Right atrium auricular region (tissue), 2 donors: Measurements from ENCODE around the gene PRSS2. TPM values are rescaled to one million over a fixed set of nuclear protein-coding genes. Genes with fewer than 3 reads are reported as not detected.

Experiments used
- DNase-seq: peaks from one replicate; pipeline ENCODE4 v3.0.0-alpha.2; 2019; ENCODE audit warnings: low spot score
- H3K27ac ChIP-seq, 2 donors: fragments of 200-600 bp; sonication (generic); 1 replicate in 1 of 2; 2 replicates in 1 of 2; pipeline ENCODE4 v1.5.1; 2016 to 2019
- H3K27me3 ChIP-seq, 2 donors: fragments of 200-600 bp; sonication (generic); one replicate each; pipeline versions ENCODE4 v1.5.1 to v1.6.0; 2017 to 2019
- H3K36me3 ChIP-seq: fragments of 200-600 bp; sonication (generic); one replicate; pipeline ENCODE4 v1.5.1; 2016
- H3K4me1 ChIP-seq, 2 donors: fragments of 200-600 bp; sonication (generic); one replicate each; pipeline versions ENCODE4 v1.5.1 to v1.6.0; 2017 to 2019
- H3K4me3 ChIP-seq, 2 donors: fragments of 200-600 bp; sonication (generic); 1 replicate in 1 of 2; 2 replicates in 1 of 2; pipeline ENCODE4 v1.5.1; 2017 to 2019; ENCODE audit warnings: mild to moderate bottlenecking in 1 of 2, moderate library complexity in 1 of 2
- H3K9me3 ChIP-seq, 2 donors: fragments of 200-600 bp; sonication (generic); one replicate each; pipeline ENCODE4 v1.5.1; 2019
- CTCF ChIP-seq, 2 donors: fragments of 200-600 bp; sonication (generic); IDR thresholded peaks; one replicate each; pipeline ENCODE4 v1.5.1; 2019; ENCODE audit warnings: antibody characterized with exemption in 2 of 2
- total RNA-seq, 2 donors: library from RNA; depleted of rRNA; stranded (reverse); fragments of >200 nt; gene quantifications; one replicate each; pipeline ENCODE4 v1.1.0, GENCODE V29; 2016

The PRSS2 gene
- total RNA-seq, 2 donors from 2014 or later, result 0.51 TPM; not detected in 1

GRCh38 chr7:142777318-142777717 is 6.5 kb downstream of the PRSS2 start:
- TF ChIP-seq CTCF (IDR thresholded peaks at IDR 0.05), result no peak
- H3K27me3 ChIP-seq, result no peaks in the 10 kb centered on the region
- H3K4me3 ChIP-seq, result no peak overlapping the region
- DNase-seq, result no peak
- no peak overlapping the region for H3K27ac ChIP-seq
- H3K9me3 ChIP-seq, result no peaks in the 10 kb centered on the region
- no peaks in the 10 kb centered on the region for H3K36me3 ChIP-seq
- no peaks in the 10 kb centered on the region for H3K4me1 ChIP-seq

GRCh38 chr7:142782922-142783900 is 12.4 kb downstream of the PRSS2 start:
- Histone ChIP-seq H3K4me1 (peaks cover 0 to 4% of the 10 kb centered on the region in 2 donors), H3K4me3 (peak overlapping the region; percentile 20 to 40), H3K27me3 (no peaks in the 10 kb centered on the region), H3K36me3 (no peaks in the 10 kb centered on the region), H3K27ac (no peak overlapping the region), H3K9me3 (no peaks in the 10 kb centered on the region)
- TF ChIP-seq CTCF (IDR thresholded peaks at IDR 0.05), result peak; percentile 84 to 98
- peak; percentile 93 for DNase-seq

GRCh38 chr7:142784096-142784495 is 13.3 kb downstream of the PRSS2 start:
- DNase-seq, result no peak
- no peak overlapping the region for H3K4me3 ChIP-seq
- H3K27me3 ChIP-seq, result no peaks in the 10 kb centered on the region
- H3K4me1 ChIP-seq, result peaks cover 0 to 4% of the 10 kb centered on the region in 2 donors
- no peaks in the 10 kb centered on the region for H3K36me3 ChIP-seq
- no peak overlapping the region for H3K27ac ChIP-seq
- no peaks in the 10 kb centered on the region for H3K9me3 ChIP-seq
- TF ChIP-seq CTCF (IDR thresholded peaks at IDR 0.05), result no peak

- H3K4me1 ChIP-seq, result peaks cover 0 to 4% of the 10 kb centered on the region in 2 donors
- no peaks in the 10 kb centered on the region for H3K27me3 ChIP-seq
- no peak for DNase-seq
- no peak overlapping the region for H3K4me3 ChIP-seq
- no peak for TF ChIP-seq CTCF (IDR thresholded peaks at IDR 0.05)
- no peak overlapping the region for H3K27ac ChIP-seq
- no peaks in the 10 kb centered on the region for H3K36me3 ChIP-seq
- H3K9me3 ChIP-seq, result no peaks in the 10 kb centered on the region
Measured at GRCh38 chr7:142784716-142785115, 13.9 kb downstream of the PRSS2 start.

- Histone ChIP-seq H3K4me1 (peaks cover 0 to 4% of the 10 kb centered on the region in 2 donors), H3K36me3 (no peaks in the 10 kb centered on the region), H3K9me3 (no peaks in the 10 kb centered on the region), H3K27me3 (no peaks in the 10 kb centered on the region), H3K27ac (no peak overlapping the region), H3K4me3 (no peak overlapping the region)
- no peak for TF ChIP-seq CTCF (IDR thresholded peaks at IDR 0.05)
- DNase-seq, result no peak
Measured at GRCh38 chr7:142785841-142786250, 15.1 kb downstream of the PRSS2 start.
